HPDE6-E6E7 (cell line): Measurements from ENCODE around the gene HPSE2.
"Not testable (repeated sequence)": the region's sequence is repeated elsewhere in the genome, so short reads cannot be mapped to it uniquely, and the experiment has no call there.

ENCODE experiments used
- DNase-seq: peaks from one replicate; pipeline ENCODE4 v3.0.0; 2011; ENCODE audit warnings: missing footprints; ENCODE audit errors: extremely low spot score

The HPSE2 gene

GRCh38 chr10:99235658-99236626 lies at the start of gene HPSE2:
Gene HPSE2 (minus strand): TSS chr10:99235852.
- DNase-seq: no peak

DNA sequence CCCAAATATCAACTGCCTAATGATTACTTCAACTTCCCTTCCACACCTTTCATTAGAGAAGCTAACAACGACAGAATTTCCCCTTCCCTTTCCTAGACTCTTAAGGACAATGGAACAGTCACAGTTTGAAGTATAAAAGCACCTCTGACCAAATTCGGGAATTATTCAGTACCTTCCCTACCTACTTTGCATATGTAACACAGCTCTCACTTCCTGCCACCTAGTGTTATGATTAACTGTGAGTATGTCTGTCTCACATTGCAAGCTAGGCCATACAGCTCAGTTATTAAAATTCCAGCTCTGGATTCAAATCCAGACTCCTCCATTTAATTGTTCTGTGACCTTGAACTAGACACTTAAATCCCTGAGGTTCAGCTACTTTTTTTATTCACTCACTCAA lies 44.8 kb upstream of the HPSE2 start:
- no peak for DNase-seq

GRCh38 chr10:99279626-99280111 lies 44.0 kb upstream of the HPSE2 start:
- DNase-seq: no peak

DNA sequence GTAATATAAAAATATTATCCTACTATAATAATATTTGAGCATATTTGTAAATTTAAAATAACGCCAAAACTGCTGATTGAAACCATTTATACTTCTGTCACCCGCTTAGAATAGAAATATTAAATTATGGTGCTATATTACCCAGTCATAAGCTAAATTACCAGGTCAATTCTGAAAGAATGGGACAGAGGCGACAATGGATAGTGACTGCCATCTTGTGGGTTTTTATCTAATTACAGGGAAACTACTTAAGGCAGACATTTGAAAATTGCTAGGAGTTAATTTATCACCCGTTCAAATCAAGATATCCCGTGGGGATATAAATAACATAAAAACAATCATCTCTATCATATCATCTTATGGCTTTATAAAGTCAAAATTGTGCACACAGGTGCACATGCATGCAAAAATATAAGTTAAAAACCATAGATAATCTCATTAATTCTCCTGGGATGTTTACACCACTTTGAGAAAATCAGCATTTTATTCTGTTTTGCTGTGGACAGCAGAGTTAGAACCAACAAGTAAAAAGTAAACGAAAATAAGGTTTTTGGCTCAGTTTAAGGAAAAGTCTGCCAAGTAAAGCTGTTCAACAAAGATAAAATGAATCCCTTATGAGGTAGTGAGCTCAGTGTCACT lies 41.3 kb upstream of the HPSE2 start:
- DNase-seq: peak; percentile 10

GRCh38 chr10:99266383-99266782 lies 30.7 kb upstream of the HPSE2 start:
- no peak for DNase-seq

- no peak for DNase-seq
Measured at GRCh38 chr10:99248824-99249223, 13.2 kb upstream of the HPSE2 start.

DNA sequence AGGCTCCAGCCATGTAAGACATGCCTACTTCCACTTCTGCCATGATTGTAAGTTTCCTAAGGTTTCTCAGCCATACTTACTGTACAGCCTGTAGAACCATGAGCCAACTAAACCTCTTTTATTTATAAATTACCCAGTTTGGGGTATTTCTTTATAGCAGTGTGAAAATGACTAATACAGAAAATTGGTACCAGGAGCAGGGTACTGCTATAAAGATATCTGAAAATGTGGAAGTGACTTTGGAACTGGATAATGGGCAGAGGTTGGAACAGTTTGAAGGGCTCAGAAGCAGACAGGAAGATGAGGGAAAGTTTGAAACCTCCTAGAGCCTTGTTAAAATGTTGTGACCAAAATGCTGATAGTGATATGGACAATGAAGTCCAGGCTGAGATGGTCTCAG lies 12.2 kb upstream of the HPSE2 start:
- DNase-seq: not testable (repeated sequence)

DNA sequence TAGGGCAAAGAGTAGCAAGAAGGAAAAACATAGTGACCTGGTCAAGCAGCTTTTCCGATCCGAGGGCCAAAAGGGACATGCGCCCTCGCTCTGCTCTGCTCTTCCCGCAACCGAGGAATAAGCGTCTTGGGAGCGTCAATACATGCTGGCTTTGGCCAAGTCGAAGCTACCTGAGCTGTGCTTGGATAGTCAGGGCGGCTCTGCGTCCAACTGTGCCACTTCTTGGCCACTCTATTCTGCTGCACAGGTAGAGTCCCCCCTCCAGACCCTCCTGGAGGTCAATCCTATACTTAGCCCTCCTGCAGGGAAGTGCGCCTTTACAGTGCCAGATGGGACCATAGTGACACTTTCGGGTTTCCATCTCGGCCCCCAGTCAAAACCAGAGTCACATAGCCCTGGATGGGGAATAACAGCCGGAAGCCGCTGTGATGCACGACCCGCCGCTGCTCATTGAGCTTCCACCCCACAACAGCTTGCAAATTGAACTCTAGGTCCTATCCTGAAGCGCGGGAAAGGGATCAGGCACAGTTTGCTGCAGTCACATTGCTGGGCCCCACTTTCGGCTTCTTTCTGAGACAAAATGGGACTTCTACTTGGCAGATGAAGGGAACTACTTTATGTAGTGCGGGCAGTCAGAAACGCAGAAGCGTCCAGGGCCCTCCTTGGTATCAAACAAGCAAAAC lies 1.1 kb upstream of the HPSE2 start:
- no peak for DNase-seq

GRCh38 chr10:99234791-99235657 lies 628 bp downstream of the HPSE2 start:
- no peak for DNase-seq

DNA sequence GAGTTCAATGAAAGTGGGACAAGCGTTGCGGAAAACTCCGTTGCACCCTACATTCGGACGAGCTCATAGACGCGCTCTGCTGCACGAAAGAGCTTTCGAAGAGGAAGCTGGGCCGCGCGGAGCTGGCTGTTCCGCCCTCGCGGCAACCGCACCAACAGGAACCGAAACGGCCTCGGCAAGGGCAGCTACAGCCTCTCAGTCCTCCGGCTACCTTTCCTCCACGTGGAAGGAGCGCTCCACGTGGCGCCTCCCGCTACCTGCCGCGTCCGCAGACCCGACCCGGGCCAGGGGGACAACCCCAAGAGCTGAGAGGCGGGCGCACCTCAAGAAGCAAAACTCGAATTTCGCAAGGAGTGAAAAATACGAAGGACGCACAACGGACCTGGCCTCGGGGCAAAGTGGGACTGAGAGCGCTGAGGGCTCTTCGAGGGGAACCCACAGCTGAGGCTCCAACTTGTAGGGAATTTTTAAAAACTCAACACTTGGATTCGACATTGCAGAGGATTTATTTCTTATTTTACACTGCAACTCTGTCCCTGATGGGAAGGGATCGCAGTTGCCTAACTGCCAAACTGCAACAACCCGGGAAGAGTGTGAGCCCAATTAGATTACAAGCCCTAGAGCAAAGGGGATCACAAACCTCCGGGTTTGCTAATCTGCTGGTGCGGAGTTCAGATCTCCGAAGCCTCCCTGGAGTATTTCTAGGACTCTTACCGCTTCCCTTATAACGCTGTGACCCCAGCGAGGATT lies 1.4 kb downstream of the HPSE2 start:
- no peak for DNase-seq

- no peak for DNase-seq
Measured at GRCh38 chr10:99233689-99234037, 2.0 kb downstream of the HPSE2 start.

DNA sequence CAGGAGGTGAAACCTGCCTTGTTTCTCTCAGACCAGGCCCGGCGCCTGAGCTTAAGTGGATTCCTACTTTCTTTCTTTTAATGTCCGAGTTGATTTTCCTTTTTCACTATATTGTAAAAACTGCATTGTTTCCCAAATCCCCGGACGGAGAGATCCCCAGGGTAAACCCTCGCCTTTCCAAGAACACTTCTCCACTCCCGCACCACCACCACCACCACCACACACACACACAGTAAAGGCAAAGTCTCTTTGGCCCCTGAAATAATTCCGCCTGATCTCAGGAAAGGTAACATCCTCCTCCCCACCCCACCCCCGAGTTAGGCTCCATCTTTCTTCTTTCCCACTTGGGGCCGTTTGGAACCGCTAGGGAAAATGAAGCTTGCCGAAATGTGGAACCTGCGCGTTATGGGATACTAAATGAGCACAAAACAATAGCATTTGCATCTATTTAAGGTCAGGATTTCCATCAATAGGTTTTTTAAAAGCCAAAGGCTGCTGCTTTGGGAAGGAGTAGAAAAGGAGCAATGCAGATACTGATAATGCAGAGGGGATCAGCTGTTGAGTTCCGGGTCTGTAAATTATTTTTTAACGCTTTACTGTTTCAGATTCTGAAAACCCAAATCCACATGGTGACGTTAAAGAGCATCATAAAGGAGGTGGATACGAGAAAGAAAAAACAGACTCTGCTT lies 2.5 kb downstream of the HPSE2 start:
- no peak for DNase-seq

GRCh38 chr10:99232360-99232999 lies 3.2 kb downstream of the HPSE2 start:
- no peak for DNase-seq

GRCh38 chr10:99224766-99225165 lies 10.9 kb downstream of the HPSE2 start:
- DNase-seq: no peak

GRCh38 chr10:99207340-99207739 lies 28.3 kb downstream of the HPSE2 start:
- DNase-seq: no peak

- no peak for DNase-seq
Measured at GRCh38 chr10:99203310-99203709, 32.3 kb downstream of the HPSE2 start.

- DNase-seq: no peak
Measured at GRCh38 chr10:99172950-99173349, 62.7 kb downstream of the HPSE2 start.

- peak; percentile 45 for DNase-seq
Measured at GRCh38 chr10:99172128-99172738, 63.4 kb downstream of the HPSE2 start.

GRCh38 chr10:99170116-99170675 lies 65.5 kb downstream of the HPSE2 start:
- DNase-seq: no peak
